C4-2B (cell line): ENCODE data around the gene AREG.

ENCODE experiments used
- ZFX ChIP-seq: fragments of 450-650 bp; IDR thresholded peaks from 2 replicates; pipeline ENCODE4 v1.6.1; 2017
- TF ChIP-seq, protein P1 (sequence below): fragments of 450-650 bp; conservative IDR thresholded peaks from 2 replicates; pipeline ENCODE4 v1.5.1; 2017; ENCODE audit warnings: mild to moderate bottlenecking

DNA sequence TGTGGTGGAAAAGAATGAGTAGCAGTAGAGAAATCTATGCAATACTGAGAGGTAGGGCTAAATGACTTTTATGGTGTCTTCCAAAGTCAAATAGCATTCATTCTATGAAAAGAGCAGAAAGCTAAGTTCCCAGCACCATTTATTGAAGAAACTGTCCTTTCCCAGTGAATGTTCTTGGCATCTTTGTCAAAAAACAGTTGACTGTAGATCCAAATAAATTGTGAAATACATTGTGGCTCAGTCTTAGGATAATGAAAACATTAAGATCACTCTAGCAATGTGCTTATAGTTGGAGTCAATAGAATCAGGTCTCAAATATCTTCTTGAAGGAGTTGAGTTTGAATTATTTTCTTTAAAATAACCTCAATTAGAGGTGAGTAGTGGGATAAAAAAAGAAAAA lies 19.4 kb downstream of the AREG start:
- TF ChIP-seq, protein P1, sequence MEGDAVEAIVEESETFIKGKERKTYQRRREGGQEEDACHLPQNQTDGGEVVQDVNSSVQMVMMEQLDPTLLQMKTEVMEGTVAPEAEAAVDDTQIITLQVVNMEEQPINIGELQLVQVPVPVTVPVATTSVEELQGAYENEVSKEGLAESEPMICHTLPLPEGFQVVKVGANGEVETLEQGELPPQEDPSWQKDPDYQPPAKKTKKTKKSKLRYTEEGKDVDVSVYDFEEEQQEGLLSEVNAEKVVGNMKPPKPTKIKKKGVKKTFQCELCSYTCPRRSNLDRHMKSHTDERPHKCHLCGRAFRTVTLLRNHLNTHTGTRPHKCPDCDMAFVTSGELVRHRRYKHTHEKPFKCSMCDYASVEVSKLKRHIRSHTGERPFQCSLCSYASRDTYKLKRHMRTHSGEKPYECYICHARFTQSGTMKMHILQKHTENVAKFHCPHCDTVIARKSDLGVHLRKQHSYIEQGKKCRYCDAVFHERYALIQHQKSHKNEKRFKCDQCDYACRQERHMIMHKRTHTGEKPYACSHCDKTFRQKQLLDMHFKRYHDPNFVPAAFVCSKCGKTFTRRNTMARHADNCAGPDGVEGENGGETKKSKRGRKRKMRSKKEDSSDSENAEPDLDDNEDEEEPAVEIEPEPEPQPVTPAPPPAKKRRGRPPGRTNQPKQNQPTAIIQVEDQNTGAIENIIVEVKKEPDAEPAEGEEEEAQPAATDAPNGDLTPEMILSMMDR: no peak
- no peak for TF ChIP-seq ZFX
